HG03520 (cell line): ENCODE results near the gene THADA.

Source experiments
- ATAC-seq: cut with Tn5 transposase; IDR thresholded peaks from one replicate; pipeline ENCODE4 v1.9.1; 2021; ENCODE audit warnings: mild to moderate bottlenecking, moderate library complexity; ENCODE audit not compliant: unreplicated experiment

Gene THADA

DNA sequence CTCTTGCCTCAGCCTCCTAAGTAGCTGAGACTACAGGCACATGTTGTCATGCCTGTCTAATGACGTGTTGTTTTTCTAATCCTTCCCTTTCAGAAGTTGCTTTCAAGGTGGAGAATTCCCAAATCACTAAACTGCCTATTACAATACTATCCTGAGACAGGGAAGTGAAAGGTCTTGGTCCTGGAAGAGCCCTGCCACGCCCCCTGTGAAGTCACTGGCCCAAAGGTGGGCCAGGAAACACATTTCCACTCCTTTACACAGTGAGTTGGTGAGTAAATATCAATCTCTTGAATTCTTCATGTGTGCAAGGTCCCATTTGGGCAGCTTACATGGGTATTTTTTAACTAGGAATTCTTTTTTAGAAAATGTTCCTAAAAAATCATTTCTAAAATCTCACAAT lies 150.1 kb downstream of the THADA start:
- ATAC-seq = no peak

DNA sequence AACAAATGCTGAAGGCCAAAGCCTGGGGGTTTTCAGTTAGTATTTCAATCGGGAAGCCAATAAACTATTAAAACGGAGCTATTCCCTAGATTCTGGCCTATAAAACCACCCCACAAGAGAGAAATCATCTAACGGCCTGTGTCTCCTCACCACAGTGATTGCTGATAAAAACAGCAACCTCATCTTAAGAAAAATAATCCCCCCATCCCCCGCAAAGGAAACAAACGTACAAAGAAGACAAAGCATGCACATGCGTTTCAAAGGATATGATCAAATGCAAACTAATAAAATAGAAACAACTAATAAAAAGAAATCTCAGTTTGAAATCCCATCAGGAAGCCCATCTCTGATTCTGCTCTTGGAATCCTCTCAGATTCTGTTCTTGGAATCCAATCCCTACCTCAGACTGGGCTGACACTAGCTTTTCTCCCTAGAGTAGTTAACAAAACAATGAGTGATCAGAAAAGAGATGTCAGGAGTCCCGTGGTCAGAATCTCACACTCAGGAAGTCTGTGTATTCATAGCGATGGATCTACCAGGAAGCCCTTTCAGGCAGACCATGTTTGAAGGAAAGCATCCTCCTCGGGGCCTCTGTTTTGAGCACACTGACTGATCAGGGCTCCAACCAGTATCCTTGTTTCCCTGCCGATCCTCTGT lies 150.7 kb downstream of the THADA start:
- no peak for ATAC-seq

DNA sequence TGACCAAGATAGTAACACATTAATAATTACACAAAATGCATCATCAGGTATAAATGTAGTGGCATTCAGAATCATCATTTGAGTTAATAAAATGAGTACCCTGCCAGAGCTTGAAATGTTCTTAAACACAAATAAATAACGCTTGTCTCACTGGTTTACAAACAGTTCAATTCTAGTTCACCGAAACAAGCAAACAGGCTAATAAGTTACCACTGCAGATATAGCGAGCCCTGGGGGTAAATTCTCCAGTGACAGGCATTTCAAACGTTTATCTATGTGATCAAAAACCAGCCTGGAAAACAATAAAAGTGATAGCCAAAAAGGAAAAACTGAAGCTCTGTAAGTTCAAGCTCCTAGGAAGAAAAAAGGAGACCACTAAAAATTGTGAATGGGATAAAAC lies 152.6 kb downstream of the THADA start:
- no peak for ATAC-seq

- no peak for ATAC-seq
These were observed 154.6 kb downstream of the THADA start for GRCh38 chr2:43441195-43441594.

- ATAC-seq = no peak
These were observed 156.8 kb downstream of the THADA start for GRCh38 chr2:43438858-43439655.

GRCh38 chr2:43438342-43438741 lies 157.5 kb downstream of the THADA start:
- no peak for ATAC-seq

DNA sequence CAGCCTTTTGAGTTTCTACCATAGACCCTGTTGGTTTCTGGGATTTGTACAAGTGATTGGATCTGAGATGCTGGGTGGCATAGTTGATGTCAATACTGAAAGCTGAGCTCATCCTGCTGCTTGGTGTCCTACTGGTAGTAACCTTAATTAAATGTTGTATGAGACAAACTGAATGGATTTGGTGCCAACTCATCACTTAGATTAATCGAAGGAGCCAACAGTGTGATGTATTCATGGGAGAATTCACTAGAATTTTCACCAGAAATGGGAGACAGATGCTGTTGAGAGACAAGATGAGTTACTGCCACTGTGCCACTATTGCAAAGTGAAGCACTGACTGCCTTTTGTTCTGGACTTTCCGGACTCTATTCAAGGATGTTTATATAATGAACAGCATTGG lies 158.5 kb downstream of the THADA start:
- ATAC-seq = no peak

DNA sequence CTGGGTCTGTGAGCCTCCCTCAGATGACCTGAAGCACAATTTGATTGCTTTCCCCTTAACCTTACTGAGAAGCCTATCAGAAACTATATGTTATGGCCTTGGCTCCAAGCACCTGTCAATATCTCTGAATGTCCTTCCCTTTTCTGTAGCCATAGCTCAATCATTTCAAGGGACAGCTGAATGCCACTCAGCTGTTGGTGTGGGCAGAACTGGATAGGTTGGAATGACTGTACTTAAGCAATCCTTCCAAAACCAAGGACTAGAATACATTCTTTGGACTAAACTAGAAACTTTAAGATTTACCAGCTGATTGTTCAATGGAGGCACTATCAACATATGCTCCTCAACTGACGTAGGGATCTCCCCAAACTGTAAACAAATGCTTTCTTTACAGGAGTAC lies 159.4 kb downstream of the THADA start:
- no peak for ATAC-seq

DNA sequence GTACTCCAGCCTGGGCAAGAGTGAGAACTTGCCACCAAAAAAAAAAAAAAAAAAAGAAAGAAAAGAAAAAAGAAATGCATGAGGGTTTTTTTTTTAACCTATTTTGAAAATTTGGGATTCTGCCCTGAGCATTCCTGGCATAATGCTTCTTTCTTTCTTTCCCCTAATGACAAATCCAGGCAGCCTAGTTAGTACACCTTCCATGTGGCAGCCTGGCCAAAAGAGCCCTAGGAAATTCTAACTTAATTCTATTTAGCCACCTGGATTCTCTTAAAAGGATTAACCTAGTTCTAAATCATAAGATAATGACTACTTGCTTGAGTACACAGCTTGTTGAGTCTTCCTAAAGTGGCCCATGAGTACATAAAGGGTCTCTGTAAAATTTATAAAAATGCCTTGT lies 160.1 kb downstream of the THADA start:
- no peak for ATAC-seq

GRCh38 chr2:43430489-43430888 lies 165.3 kb downstream of the THADA start:
- ATAC-seq = no peak

DNA sequence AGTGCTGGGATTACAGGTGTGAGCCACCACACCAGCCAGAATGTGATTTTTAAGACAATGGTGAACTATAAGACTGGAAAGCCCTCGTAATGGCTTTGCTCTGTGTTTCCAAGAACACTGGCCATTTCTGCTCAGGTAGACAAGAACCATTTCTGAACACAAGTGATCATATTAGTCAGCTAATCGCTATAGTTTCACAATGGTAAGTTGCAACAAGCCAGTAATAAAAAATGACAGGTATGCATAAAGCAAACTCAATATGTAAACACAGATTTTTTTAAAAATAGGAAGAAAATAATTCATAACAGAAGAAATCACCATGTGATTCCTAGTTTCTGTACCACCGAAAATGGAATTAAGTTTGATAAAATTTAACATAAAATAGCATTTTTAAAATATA lies 166.5 kb downstream of the THADA start:
- ATAC-seq = no peak

- ATAC-seq = no peak
These were observed 168.8 kb downstream of the THADA start for GRCh38 chr2:43427032-43427424.

GRCh38 chr2:43426305-43427031 lies 169.4 kb downstream of the THADA start:
- ATAC-seq = peak; percentile 88

DNA sequence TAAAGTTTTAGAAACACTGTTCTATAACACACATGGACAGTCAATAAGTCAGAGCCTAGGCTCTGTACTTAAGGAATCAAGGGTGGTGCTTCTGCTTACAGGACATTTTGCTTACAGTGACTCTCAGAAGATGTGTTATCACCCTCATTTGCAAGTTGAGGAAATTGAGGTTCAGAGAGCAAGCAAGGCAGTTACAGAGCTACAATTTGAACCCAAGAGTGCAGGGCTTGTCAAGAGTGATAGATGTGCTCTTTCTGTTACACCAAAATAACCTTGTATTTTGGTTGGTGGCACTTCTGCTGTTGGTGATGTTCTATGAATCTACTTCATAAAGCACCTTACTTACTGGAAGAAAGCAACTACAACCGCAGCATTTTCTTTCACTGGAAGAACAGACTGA lies 170.2 kb downstream of the THADA start:
- no peak for ATAC-seq

DNA sequence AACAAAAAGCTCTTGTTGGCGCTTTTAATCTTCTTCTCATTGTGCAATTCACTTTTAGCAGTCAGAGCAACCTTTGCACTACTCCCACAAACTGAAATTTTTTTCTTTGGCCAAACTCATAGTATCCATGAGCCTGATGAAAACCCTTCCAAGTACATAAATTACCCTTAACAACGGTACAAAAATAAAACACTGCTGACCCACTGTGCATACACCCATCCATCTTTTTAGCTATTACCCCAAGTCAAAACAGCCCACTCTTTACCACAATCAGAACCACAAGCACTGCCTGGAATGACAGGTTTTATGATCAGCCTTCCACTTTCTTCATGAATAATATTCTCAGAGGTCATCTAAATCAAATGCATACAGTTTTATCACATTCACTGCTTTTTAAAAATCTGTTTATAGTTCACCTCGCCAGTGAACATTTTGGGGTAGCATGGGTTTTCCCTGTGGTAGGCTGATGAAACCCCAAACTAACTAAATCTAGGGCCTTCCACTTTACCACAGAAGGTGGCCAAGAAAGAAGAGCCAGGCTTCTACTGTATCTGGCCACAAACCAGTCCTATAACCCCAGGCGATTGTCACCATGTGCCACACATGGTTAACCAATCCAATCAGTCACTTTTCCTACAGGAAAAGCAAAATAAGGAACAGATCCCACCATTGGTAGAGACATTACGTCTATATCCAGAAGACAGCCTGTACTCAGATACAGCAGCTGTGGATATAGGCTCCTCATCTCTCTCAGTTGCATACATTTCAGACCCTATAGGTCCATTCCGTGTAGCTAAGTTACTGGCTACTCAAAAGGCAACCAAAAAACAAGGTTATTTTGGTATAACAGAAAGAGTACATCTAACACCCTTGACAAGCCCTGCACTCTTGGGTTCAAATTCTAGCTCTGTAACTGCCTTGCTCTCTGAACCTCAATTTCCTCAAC lies 171.3 kb downstream of the THADA start:
- ATAC-seq = no peak

- no peak for ATAC-seq
These were observed 171.9 kb downstream of the THADA start for GRCh38 chr2:43423941-43424261.

DNA sequence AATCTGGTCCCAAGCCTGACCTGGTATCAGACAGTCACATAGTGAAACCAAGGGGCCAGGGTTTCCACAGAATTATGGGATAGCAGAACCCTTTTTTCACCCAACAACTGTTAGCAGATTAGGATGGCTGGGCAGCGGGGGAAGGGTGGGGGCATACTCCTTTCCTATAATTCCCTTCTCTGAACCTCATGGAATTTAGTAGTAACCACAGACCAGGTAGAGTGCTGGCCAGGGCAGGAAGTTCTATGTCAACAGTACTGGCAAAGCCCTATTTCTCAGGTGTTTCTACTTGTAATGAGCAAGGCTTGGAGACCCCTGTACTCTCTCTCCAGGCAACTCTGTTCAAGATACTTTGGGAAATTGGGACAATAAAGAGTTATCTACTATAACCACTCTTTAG lies 174.6 kb downstream of the THADA start:
- no peak for ATAC-seq

DNA sequence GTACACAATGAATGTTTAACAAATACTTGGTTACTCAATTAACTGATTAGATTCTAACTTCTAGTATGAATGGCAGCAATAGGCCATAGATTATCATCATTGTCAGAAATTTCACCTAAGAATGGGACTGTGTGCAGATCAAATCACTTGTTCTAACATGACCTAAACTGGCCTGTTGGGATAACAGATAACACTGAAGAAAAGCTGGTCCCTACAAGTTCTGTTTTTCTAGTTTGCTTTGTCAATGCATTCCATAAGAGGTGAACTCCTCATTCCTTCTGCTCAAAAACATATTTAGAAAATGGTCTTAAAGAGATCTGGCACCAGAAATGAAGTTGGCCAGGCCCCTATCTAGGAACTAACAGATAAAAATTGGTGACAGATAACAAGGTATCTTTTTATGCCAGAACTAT lies 175.4 kb downstream of the THADA start:
- no peak for ATAC-seq

- no peak for ATAC-seq
These were observed 176.0 kb downstream of the THADA start for GRCh38 chr2:43419876-43420275.

GRCh38 chr2:43419243-43419642 lies 176.6 kb downstream of the THADA start:
- ATAC-seq = no peak

DNA sequence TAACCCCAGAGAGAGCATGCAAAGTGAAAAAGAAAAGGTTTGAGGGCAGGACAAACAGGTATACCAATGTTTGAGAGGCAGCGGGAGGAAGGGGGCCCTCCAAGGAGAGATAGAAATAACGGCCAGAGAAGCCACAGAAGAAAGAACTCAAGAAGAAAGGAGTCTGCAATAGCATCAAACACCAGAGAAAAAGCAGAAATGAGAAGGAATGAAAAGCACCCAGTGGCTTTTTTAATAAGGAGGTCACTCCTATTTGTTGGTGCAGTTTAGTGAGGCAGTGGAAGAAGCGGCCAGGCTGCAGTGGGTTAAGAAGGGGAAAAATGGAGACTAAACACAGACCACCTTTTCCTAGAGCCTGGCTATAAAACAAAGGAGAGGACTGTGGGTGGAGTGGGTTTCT lies 177.2 kb downstream of the THADA start:
- ATAC-seq = no peak
